Measurements from ENCODE around the gene IL6ST.

Gene IL6ST

GRCh38 chr5:55918087-55919035 lies 76.4 kb downstream of the IL6ST start:
- no peak for DNase-seq

- no peak for DNase-seq
Observed at GRCh38 chr5:55917402-55918086, 77.2 kb downstream of the IL6ST start.

GRCh38 chr5:55916986-55917385 lies 77.8 kb downstream of the IL6ST start:
- no peak for DNase-seq

GRCh38 chr5:55915783-55916182 lies 79.0 kb downstream of the IL6ST start:
- no peak for DNase-seq

- DNase-seq, result no peak
Observed at GRCh38 chr5:55914971-55915370, 79.8 kb downstream of the IL6ST start.

- DNase-seq, result no peak
Observed at GRCh38 chr5:55913466-55914413, 81.0 kb downstream of the IL6ST start.

- no peak for DNase-seq
Observed at GRCh38 chr5:55911784-55912653, 82.7 kb downstream of the IL6ST start.

- DNase-seq, result no peak
Observed at GRCh38 chr5:55908804-55909203, 86.0 kb downstream of the IL6ST start.

GRCh38 chr5:55907927-55908326 lies 86.8 kb downstream of the IL6ST start:
- no peak for DNase-seq

GRCh38 chr5:55905251-55905650 lies 89.5 kb downstream of the IL6ST start:
- DNase-seq, result no peak

- DNase-seq, result no peak
Observed at GRCh38 chr5:55904152-55904551, 90.6 kb downstream of the IL6ST start.

- DNase-seq, result peak; percentile 54
Observed at GRCh38 chr5:55903121-55903701, 91.6 kb downstream of the IL6ST start.

- no peak for DNase-seq
Observed at GRCh38 chr5:55902696-55903095, 92.1 kb downstream of the IL6ST start.

GRCh38 chr5:55900776-55901175 lies 94.0 kb downstream of the IL6ST start:
- no peak for DNase-seq

GRCh38 chr5:55900068-55900467 lies 94.7 kb downstream of the IL6ST start:
- no peak for DNase-seq

- DNase-seq, result no peak
Observed at GRCh38 chr5:55899344-55899743, 95.4 kb downstream of the IL6ST start.

GRCh38 chr5:55897905-55898304 lies 96.9 kb downstream of the IL6ST start:
- no peak for DNase-seq

- no peak for DNase-seq
Observed at GRCh38 chr5:55897206-55897894, 97.4 kb downstream of the IL6ST start.

- no peak for DNase-seq
Observed at GRCh38 chr5:55896663-55897062, 98.1 kb downstream of the IL6ST start.

- no peak for DNase-seq
Observed at GRCh38 chr5:55896238-55896637, 98.5 kb downstream of the IL6ST start.

GRCh38 chr5:55895346-55895745 lies 99.4 kb downstream of the IL6ST start:
- no peak for DNase-seq

All from central memory CD4-positive, alpha-beta T cell (primary cell).